Bronchial epithelial cell (primary cell): ENCODE results near the gene FSTL3. TPM values are rescaled to one million over a fixed set of nuclear protein-coding genes. Genes with fewer than 3 reads are reported as not detected.

Experiments
- DNase-seq: peaks from one replicate; pipeline ENCODE4 v3.0.0-alpha.2; 2010; ENCODE audit warnings: low read depth
- FAIRE-seq: peaks from 2 replicates; lab custom pipeline; 2011; peaks lifted over from hg19 to GRCh38; lab: Jason Lieb, UNC
- H3K27me3 ChIP-seq: 2 replicates; pipeline ENCODE4 v1.5.1; 2011; ENCODE audit warnings: low read length; ENCODE audit not compliant: control insufficient read depth, insufficient read depth
- H3K36me3 ChIP-seq: 2 replicates; pipeline ENCODE4 v1.5.1; 2011; ENCODE audit warnings: low read length; ENCODE audit not compliant: control insufficient read depth, insufficient read depth
- H3K4me3 ChIP-seq: 2 replicates; pipeline ENCODE4 v1.5.1; 2011; ENCODE audit warnings: mild to moderate bottlenecking, low read depth, low read length, control low read depth
- total RNA-seq: library from RNA; depleted of rRNA; stranded (reverse); fragments of >200 nt; gene quantifications from 2 replicates; pipeline ENCODE4 v1.2.1, GENCODE V29; 2014
- TF ChIP-seq, protein P1 (sequence below): IDR thresholded peaks from 2 replicates; pipeline ENCODE4 v1.5.1; 2011; ENCODE audit warnings: mild to moderate bottlenecking, moderate library complexity, low read length, control low read depth, inconsistent platforms; ENCODE audit not compliant: insufficient read depth, severe bottlenecking

The FSTL3 gene
- total RNA-seq, 1 donor from 2014 or later = 143 TPM

DNA sequence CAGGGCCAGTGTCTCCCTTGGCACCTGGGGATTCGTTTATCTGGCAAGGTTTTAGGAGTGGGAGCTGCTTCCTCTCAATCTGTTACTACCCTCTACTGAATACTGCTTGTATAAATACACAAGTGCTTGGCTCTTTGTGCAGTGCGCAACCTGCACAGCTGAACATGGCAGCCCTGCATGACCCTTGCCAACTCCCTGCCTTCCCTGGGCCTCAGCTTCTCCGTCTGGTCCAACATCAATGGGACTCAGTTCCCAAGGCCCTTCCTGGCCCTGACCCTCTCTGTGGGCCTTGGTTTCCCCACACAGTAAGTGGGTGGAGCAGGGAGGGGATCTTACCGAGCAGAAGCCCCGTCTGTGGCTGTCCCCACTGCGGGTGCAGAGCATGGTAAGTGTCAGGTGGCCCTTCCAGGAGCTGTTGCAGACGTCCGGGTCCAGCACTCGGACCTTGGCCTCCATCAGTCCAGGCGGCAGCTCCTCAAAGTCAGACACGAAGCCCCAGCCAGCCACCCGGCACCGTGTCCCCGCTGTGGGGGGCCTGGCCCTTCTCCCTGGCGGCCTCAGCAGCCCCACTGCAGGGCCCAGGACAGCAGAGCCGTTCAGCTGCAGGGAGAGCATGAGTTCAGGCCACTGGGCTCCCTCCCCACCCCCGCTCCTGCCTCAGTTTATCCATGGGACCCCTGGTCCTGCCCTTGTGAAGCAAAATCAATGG is 10.6 kb downstream of the FSTL3 start:
- Histone ChIP-seq H3K27me3 (no peaks in the 10 kb centered on the region), H3K36me3 (peaks cover 2% of the 10 kb centered on the region), H3K4me3 (no peak overlapping the region)
- FAIRE-seq = no peak
- TF ChIP-seq, protein P1, sequence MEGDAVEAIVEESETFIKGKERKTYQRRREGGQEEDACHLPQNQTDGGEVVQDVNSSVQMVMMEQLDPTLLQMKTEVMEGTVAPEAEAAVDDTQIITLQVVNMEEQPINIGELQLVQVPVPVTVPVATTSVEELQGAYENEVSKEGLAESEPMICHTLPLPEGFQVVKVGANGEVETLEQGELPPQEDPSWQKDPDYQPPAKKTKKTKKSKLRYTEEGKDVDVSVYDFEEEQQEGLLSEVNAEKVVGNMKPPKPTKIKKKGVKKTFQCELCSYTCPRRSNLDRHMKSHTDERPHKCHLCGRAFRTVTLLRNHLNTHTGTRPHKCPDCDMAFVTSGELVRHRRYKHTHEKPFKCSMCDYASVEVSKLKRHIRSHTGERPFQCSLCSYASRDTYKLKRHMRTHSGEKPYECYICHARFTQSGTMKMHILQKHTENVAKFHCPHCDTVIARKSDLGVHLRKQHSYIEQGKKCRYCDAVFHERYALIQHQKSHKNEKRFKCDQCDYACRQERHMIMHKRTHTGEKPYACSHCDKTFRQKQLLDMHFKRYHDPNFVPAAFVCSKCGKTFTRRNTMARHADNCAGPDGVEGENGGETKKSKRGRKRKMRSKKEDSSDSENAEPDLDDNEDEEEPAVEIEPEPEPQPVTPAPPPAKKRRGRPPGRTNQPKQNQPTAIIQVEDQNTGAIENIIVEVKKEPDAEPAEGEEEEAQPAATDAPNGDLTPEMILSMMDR = no peak
- DNase-seq = no peak

DNA sequence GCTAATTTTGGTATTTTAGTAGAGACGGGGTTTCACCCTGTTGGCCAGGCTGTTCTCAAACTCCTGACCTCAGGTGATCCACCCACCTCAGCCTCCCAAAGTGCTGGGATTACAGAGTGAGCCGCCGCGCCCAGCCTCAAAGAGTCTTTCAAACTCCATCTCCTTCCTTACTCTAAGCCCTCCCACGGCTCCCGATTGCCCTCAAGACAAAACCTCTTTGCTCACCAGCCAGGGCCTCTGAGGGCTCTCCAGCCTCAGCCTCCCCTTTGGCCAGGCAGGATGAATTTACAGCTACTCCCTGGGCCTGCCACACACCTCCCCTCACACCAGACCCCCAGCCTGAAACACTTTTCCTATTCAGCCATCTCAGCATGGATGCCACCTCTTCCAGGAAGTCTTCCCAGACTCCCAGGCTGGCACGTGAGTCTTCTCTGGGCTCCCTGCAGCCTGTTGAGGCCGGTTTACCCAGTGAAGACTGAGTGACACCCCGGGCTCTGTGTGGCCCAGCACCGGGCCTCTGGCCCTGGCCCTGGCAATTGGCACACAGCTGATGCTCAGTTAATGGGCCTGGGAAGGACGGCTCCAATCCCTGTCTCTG is 11.5 kb downstream of the FSTL3 start:
- Histone ChIP-seq H3K36me3 (no peaks in the 10 kb centered on the region), H3K4me3 (no peak overlapping the region), H3K27me3 (no peaks in the 10 kb centered on the region)
- no peak for FAIRE-seq
- TF ChIP-seq, protein P1 = no peak
- no peak for DNase-seq

DNA sequence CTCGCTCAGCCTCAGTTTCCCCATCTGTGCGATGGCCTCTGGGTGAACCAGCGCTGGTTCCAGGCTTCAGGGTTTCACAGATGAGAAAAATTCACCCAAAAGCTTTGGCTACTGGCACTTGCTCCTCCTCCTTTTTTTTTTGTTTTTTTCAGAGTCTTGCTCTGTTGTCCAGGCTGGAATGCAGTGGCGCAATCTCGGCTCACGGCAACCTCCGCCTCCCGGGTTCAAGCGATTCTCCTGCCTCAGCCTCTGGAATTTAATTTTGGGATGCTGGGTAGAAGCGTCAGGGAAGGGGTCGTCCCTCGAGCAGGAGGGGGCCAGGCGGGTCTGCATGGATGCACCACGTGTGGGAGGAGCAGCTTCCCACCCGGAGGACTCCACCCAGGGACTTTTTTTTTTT is 12.0 kb downstream of the FSTL3 start:
- Histone ChIP-seq H3K27me3 (no peaks in the 10 kb centered on the region), H3K36me3 (no peaks in the 10 kb centered on the region), H3K4me3 (no peak overlapping the region)
- no peak for FAIRE-seq
- no peak for DNase-seq
- TF ChIP-seq, protein P1 = no peak

DNA sequence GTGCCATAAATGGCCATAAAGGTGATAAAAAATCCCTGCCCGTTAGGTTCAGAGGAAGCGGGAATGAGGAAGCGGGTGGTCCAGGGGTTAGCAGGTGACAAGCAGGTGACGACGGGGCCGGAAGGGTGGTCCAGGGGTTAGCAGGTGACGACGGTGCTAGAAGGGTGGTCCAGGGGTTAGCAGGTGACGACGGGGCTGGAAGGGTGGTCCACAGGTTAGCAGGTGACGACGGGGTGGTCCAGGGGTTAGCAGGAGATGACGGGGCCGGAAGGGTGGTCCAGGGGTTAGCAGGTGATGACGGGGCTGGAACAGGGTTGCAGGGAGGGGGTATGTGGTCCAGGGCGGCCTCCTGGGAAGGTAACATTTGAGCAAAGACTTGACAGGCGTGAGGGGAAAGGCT is 12.8 kb downstream of the FSTL3 start:
- H3K27me3 ChIP-seq = no peaks in the 10 kb centered on the region
- FAIRE-seq = no peak
- no peak overlapping the region for H3K4me3 ChIP-seq
- H3K36me3 ChIP-seq = no peaks in the 10 kb centered on the region
- TF ChIP-seq, protein P1 = no peak
- DNase-seq = no peak

DNA sequence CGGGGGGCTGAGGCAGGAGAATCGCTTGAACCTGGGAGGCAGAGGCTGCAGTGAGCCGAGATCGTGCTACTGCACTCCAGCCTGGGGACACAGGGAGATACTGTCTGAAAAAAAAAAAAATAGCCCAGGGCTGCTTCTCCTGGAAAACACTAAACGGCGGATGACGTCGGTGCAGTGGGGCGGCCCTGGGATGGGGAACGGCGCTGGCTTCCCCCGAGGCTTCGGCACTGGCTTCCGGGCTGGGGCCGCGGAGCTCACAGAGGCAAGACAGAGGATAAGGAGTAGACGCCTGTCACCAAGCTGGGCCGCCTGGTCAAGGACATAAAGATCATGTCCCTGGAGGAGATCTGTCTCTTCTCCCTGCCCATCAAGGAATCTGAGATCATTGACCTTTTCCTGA is 14.0 kb downstream of the FSTL3 start:
- Histone ChIP-seq H3K4me3 (no peak overlapping the region), H3K27me3 (no peaks in the 10 kb centered on the region), H3K36me3 (no peaks in the 10 kb centered on the region)
- TF ChIP-seq, protein P1 = no peak
- DNase-seq = no peak
- FAIRE-seq = no peak
